ENCODE data around the gene VPREB3.

Gene VPREB3

GRCh38 chr22:23752090-23752691, 2.0 kb downstream of the VPREB3 start:
- peak overlapping the region; percentile 93 for H3K9ac ChIP-seq (ENCODE audit: low read length)
- H3K4me3 ChIP-seq (ENCODE audit: insufficient read depth, low read length, poor library complexity, severe bottlenecking) = peak overlapping the region; percentile 80
- peak overlapping the region; percentile 92 for H3K27ac ChIP-seq (ENCODE audit: low read depth, low read length)

GRCh38 chr22:23751441-23751996, 2.7 kb downstream of the VPREB3 start:
- Histone ChIP-seq H3K79me2 (ENCODE audit: insufficient read depth, low read length) (peaks cover 7% of the 10 kb centered on the region; the same call in 1 of the 2 replicates), H4K20me1 (ENCODE audit: low read depth, low read length) (no peaks in the 10 kb centered on the region), H3K27me3 (ENCODE audit: low read length) (no peaks in the 10 kb centered on the region), H3K4me3 (ENCODE audit: insufficient read depth, low read length, poor library complexity, severe bottlenecking) (peak overlapping the region; percentile 80), H3K4me2 (ENCODE audit: low read depth, low read length, poor library complexity, severe bottlenecking) (peak overlapping the region; percentile 90), H3K9me2 (replicated peaks; ENCODE audit: insufficient read depth, low read length) (no peaks in the 10 kb centered on the region), H3K9me3 (ENCODE audit: insufficient read depth, low read length) (no peaks in the 10 kb centered on the region), H3K36me3 (ENCODE audit: low read length) (no peaks in the 10 kb centered on the region), H3K27ac (ENCODE audit: low read depth, low read length) (peak overlapping the region; percentile 92), H3F3A (ENCODE audit: insufficient read depth) (peaks cover 43% of the 10 kb centered on the region), H3K9ac (ENCODE audit: low read length) (peak overlapping the region; percentile 93), H2AFZ (ENCODE audit: low read depth, low read length, severe bottlenecking) (peak overlapping the region; percentile 64)
- no peak for TF ChIP-seq CTCF (IDR thresholded peaks at IDR 0.05; ENCODE audit: insufficient read depth, low read length, poor library complexity, severe bottlenecking)
- TF ChIP-seq EZH2phosphoT487 (conservative IDR thresholded peaks at IDR 0.05; ENCODE audit: low read length) = no peak

More at GRCh38 chr22:23752090-23752691, 2.0 kb downstream of the VPREB3 start:
- Histone ChIP-seq H4K20me1 (ENCODE audit: low read depth, low read length) (no peaks in the 10 kb centered on the region), H3K36me3 (ENCODE audit: low read length) (no peaks in the 10 kb centered on the region), H2AFZ (ENCODE audit: low read depth, low read length, severe bottlenecking) (no peak overlapping the region), H3F3A (ENCODE audit: insufficient read depth) (peaks cover 47% of the 10 kb centered on the region), H3K27me3 (ENCODE audit: low read length) (no peaks in the 10 kb centered on the region), H3K4me2 (ENCODE audit: low read depth, low read length, poor library complexity, severe bottlenecking) (peak overlapping the region; percentile 90), H3K9me2 (replicated peaks; ENCODE audit: insufficient read depth, low read length) (no peaks in the 10 kb centered on the region), H3K79me2 (ENCODE audit: insufficient read depth, low read length) (peaks cover 7% of the 10 kb centered on the region; the same call in 1 of the 2 replicates), H3K9me3 (ENCODE audit: insufficient read depth, low read length) (no peaks in the 10 kb centered on the region)
- no peak for TF ChIP-seq CTCF (IDR thresholded peaks at IDR 0.05; ENCODE audit: insufficient read depth, low read length, poor library complexity, severe bottlenecking)
- no peak for TF ChIP-seq EZH2phosphoT487 (conservative IDR thresholded peaks at IDR 0.05; ENCODE audit: low read length)

GRCh38 chr22:23750714-23751440, 3.3 kb downstream of the VPREB3 start, which contains the start of gene ZNF70:
ZNF70 (minus strand) TSS chr22:23751112; CDS start chr22:23745140, 5,972 bp downstream.
- Histone ChIP-seq H3K36me3 (ENCODE audit: low read length) (no peaks in the 10 kb centered on the region), H3K4me3 (ENCODE audit: insufficient read depth, low read length, poor library complexity, severe bottlenecking) (peak within 1 kb of the TSS; percentile 80), H3K9me3 (ENCODE audit: insufficient read depth, low read length) (no peaks in the 10 kb centered on the region), H3K4me2 (ENCODE audit: low read depth, low read length, poor library complexity, severe bottlenecking) (peak within 1 kb of the TSS; percentile 90), H3K27me3 (ENCODE audit: low read length) (no peaks in the 10 kb centered on the region), H3K9ac (ENCODE audit: low read length) (peak within 1 kb of the TSS; percentile 93), H3K9me2 (replicated peaks; ENCODE audit: insufficient read depth, low read length) (no peaks in the 10 kb centered on the region), H4K20me1 (ENCODE audit: low read depth, low read length) (no peaks in the 10 kb centered on the region), H2AFZ (ENCODE audit: low read depth, low read length, severe bottlenecking) (peak within 1 kb of the TSS; percentile 64), H3K79me2 (ENCODE audit: insufficient read depth, low read length) (peaks cover 7% of the 10 kb centered on the region; the same call in 1 of the 2 replicates), H3K27ac (ENCODE audit: low read depth, low read length) (peak within 1 kb of the TSS; percentile 92), H3F3A (ENCODE audit: insufficient read depth) (peaks cover 43% of the 10 kb centered on the region)
- TF ChIP-seq CTCF (IDR thresholded peaks at IDR 0.05; ENCODE audit: insufficient read depth, low read length, poor library complexity, severe bottlenecking) (no peak), EZH2phosphoT487 (conservative IDR thresholded peaks at IDR 0.05; ENCODE audit: low read length) (no peak)
